HCT116 (cell line): ENCODE results near the gene GPC5.

Experiments
- EGR1 ChIP-seq: IDR thresholded peaks from 2 replicates; pipeline ENCODE4 v1.6.1; 2012; ENCODE audit warnings: low read depth
- EZH2phosphoT487 ChIP-seq: fragments of 200-600 bp; IDR thresholded peaks from 2 replicates; pipeline ENCODE4 v1.6.1; 2018; ENCODE audit warnings: antibody characterized with exemption, borderline replicate concordance
- FOSL1 ChIP-seq: IDR thresholded peaks from 2 replicates; pipeline ENCODE4 v1.6.1; 2012; ENCODE audit warnings: low read depth
- POLR2A ChIP-seq: IDR thresholded peaks from 2 replicates; pipeline ENCODE4 v1.7.0; 2011; ENCODE audit warnings: borderline replicate concordance; ENCODE audit not compliant: insufficient read depth, insufficient read length; ENCODE audit errors: extremely low read depth
- ZNF274 ChIP-seq: fragments of 200-500 bp; sonication (Bioruptor generic); IDR thresholded peaks from 2 replicates; pipeline ENCODE4 v1.6.1; 2014; ENCODE audit warnings: mild to moderate bottlenecking, low read depth, low read length, inconsistent platforms
- TF ChIP-seq, protein P1 (sequence below), 3 experiments: fragments of 200-600 bp in 1 of 3; sonication (generic) in 1 of 3; IDR thresholded peaks in 2 of 3; conservative IDR thresholded peaks in 1 of 3; 2 replicates each; pipeline ENCODE4 v1.5.1; 2012 to 2017; ENCODE audit warnings: low read depth in 2 of 3, low read length in 2 of 3, antibody characterized with exemption in 1 of 3, borderline replicate concordance in 1 of 3, control low read depth in 1 of 3, mild to moderate bottlenecking in 1 of 3, mixed read lengths in 1 of 3, mixed run types in 1 of 3, moderate library complexity in 1 of 3; ENCODE audit not compliant: insufficient read depth in 1 of 3
- TF ChIP-seq, protein P2 (sequence below): IDR thresholded peaks from 2 replicates; pipeline ENCODE4 v1.6.1; 2012

DNA sequence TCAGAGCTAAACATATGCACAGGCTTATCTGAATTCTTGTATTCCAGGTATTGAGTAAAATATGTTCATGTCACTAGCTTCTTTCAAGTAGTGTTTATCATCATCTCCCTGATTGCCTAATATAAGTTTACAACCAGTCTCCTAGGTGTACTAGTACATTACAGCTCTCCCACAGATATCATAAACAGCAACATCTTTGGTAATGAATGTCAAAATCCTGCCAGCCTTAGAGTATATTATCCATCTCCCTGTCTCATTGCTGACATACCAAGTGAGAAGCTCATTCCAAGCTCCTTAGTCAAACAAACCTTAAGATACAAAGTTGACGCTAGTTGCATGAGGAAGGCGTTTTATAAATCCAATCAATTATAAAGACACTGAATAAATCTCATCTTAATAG lies 1139.0 kb downstream of the GPC5 start:
- TF ChIP-seq, protein P1, sequence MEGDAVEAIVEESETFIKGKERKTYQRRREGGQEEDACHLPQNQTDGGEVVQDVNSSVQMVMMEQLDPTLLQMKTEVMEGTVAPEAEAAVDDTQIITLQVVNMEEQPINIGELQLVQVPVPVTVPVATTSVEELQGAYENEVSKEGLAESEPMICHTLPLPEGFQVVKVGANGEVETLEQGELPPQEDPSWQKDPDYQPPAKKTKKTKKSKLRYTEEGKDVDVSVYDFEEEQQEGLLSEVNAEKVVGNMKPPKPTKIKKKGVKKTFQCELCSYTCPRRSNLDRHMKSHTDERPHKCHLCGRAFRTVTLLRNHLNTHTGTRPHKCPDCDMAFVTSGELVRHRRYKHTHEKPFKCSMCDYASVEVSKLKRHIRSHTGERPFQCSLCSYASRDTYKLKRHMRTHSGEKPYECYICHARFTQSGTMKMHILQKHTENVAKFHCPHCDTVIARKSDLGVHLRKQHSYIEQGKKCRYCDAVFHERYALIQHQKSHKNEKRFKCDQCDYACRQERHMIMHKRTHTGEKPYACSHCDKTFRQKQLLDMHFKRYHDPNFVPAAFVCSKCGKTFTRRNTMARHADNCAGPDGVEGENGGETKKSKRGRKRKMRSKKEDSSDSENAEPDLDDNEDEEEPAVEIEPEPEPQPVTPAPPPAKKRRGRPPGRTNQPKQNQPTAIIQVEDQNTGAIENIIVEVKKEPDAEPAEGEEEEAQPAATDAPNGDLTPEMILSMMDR (IDR thresholded peaks at IDR 0.05 in 2 of 3, conservative IDR thresholded peaks at IDR 0.05 in 1 of 3; ENCODE audit: borderline replicate concordance in 1 of 3, insufficient read depth in 1 of 3, low read depth in 2 of 3, low read length in 2 of 3): no peak
- TF ChIP-seq EGR1 (no peak), FOSL1 (no peak), POLR2A (no peak), ZNF274 (no peak), EZH2phosphoT487 (no peak)
- TF ChIP-seq, protein P2, sequence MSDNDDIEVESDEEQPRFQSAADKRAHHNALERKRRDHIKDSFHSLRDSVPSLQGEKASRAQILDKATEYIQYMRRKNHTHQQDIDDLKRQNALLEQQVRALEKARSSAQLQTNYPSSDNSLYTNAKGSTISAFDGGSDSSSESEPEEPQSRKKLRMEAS: no peak
